HG03457 (cell line): ENCODE measurements around the gene ZBTB26.
A peak's percentile ranks its signal among the peaks of the same experiment; 100 is the strongest.

Source experiments
- ATAC-seq: cut with Tn5 transposase; IDR thresholded peaks from one replicate; pipeline ENCODE4 v1.9.1; 2021; ENCODE audit warnings: moderate number of reproducible peaks; ENCODE audit not compliant: unreplicated experiment

The ZBTB26 gene, protein sequence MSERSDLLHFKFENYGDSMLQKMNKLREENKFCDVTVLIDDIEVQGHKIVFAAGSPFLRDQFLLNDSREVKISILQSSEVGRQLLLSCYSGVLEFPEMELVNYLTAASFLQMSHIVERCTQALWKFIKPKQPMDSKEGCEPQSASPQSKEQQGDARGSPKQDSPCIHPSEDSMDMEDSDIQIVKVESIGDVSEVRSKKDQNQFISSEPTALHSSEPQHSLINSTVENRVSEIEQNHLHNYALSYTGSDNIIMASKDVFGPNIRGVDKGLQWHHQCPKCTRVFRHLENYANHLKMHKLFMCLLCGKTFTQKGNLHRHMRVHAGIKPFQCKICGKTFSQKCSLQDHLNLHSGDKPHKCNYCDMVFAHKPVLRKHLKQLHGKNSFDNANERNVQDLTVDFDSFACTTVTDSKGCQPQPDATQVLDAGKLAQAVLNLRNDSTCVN

DNA sequence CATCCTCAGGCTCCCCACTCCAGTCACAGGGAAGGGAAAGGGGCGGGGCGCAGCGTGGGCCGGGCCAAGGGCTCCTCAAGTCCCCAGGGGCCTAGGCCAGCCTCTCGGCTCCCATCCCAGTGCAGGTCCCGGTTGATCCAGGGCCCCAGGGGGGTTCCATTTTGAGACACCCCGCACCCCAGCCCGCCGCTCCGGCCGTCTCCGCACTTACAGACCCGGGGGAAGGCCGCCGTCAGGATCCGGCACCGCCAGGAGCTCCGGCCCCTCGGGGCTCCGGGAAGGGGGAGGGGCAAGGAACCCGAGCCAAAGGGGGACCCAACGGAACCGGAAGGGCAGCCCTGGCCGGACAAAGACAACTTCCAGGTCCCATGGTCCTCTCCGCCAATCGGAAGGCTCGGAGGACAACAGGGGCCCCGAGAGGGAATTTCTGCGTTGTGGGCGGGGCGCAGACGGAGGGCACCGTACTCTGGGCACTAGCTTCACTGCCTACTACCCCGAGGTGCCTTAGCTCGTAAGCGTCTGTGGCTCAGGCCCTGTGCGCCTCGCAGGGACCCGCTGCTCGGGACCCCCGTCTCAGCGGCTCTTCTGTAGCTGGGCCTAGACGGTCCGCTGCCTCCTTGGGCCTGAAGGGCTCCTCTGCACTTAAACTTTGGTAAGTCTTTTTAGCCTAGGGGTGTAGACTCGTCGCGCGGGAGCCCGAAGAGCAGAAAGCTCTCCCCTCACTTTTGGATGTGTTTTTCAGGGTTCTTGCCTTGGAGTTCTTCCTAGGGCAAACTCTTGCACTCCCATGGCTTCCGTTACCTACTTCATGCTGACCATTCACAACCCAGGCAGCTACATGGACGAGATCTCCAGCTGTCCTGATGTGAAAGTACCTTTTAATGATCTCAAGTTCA is at the start of gene ZBTB26:
Gene ZBTB26 (minus strand): TSS at position 287 of the 896 bp plus-strand sequence. CDS start 11,578 bp downstream, outside the sequence.
- ATAC-seq, result peak; percentile 90

DNA sequence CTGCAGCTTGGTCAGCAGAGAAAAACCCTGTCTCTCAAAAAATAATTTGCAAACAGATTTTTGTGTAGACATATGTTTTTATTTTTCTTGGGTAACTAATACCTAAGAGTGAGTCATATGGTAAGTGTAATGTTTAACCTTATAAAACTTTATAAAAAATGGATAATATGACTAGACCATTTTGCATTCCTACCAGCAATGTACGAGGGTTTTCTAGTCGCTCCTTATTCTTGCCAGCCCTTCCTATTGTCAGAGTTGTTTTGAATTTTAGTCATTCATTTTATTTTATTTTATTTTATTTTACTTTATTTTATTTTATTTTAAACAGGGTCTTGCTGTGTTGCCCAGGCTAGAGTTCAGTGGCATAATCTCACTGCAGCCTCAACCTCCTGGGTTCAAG is 47.3 kb upstream of the ZBTB26 start:
- ATAC-seq, result no peak

DNA sequence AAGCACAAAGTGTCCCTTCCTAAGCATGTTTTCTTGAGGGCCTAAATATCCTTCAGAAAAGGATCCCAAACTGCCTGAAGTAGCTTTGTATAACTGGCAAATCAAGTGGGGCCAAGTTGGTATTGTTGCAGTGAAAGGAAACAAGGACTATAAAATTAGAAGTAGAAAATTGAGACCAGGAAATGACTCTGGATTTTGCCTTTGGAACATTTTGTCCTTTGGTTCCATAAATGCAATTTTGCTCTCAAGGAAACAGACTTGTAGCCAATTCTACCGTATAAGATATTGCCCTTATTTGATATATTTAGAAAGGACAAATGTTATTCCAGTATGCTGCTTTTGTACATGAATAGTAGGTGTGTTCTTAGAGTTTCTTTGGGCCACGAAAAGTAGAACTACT is 43.9 kb upstream of the ZBTB26 start:
- ATAC-seq, result no peak

DNA sequence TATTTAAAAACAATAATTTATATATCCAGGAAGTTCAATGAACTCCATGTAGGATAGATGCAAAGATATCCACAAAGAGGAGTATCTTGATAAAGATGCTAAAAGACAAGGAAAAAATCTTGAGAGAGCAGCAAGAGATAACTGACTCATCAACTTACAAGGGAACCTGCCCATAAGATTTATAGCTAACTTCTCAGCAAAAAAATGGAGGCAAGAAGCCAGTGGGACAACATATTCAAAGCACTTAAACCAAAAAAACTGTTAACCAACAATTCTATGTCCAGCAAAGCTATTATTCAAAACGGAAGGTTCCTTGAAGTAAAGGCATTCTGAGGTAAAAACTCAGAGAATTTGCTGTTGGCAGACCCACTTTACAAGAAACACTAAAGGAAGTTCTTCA is 29.8 kb upstream of the ZBTB26 start:
- no peak for ATAC-seq

DNA sequence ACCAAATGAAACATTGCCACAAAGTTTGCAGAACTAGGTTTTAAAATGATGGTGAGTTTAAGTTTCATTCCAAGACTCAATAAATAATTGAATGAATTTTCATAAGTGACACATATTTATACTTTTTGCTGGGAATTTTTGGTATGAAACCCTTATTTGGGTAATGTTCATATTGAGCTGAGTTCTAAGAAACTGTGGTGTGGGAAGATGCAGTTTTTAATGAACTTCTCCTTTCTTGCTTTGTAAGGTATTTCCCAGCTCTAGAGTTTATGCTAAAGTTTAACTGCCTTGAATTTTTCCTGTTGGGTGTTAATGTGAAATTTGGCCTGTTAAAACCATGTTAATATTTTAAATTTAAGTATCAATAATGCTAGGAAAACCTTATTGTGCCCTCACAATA is 24.6 kb upstream of the ZBTB26 start:
- no peak for ATAC-seq

DNA sequence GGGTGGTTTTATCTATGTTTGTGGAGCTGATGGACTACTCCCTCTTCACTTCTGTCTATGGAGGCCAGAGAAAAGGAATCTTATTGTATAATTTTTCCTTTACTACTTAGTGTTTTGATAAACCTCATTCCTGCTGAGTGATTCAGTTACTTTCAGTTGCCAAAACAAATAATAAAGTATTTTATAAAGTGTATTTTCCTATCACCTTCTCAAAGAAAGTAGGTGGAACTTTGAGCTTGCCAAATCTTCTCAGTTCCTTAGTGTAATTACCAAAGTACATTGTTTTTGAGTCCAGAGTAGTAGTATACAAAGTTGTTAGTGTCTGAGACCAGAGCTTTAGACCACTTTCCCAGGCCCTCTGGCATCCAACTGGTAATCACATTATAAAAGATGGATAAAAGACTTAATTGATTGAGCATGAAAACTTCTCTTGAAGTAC is 23.0 kb upstream of the ZBTB26 start:
- ATAC-seq, result no peak

DNA sequence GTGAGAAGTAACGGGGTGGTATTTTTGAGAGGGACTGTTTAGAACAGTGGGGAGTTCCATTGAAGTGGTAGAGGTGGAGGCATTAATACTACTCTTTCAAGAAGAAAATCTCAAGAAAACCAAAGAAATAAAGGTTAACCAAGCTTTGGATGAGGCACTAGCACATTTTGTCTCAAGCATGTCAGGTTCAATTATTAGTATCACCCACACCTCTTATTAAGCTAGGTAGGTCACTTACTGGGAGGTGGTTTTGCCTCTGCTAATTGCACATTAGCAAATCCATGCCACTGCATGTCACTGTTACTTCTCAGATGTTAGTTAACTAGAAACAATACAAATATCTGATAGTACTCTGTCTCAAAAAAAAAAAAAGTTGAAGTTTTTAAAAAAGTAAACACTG is 19.7 kb upstream of the ZBTB26 start:
- ATAC-seq, result no peak

DNA sequence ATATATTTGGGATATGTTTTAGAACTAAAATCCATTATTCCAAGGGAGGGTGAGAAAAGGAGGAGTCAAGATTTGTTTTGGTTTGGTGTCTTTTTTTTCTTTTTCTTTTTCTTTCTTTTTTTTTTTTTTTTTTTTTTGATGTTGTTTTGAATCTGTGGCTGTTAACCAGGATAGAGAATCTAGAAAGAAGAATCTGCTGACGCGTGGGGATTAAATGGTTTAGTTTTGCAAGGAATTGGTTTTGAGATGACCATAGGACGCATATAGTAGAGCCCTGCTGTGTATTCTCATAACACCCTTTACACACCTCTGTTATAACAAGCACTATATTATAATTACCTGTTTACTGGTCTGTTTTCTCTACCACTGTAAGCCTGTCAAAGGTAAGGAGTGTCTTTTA is 19.0 kb upstream of the ZBTB26 start:
- ATAC-seq, result no peak

DNA sequence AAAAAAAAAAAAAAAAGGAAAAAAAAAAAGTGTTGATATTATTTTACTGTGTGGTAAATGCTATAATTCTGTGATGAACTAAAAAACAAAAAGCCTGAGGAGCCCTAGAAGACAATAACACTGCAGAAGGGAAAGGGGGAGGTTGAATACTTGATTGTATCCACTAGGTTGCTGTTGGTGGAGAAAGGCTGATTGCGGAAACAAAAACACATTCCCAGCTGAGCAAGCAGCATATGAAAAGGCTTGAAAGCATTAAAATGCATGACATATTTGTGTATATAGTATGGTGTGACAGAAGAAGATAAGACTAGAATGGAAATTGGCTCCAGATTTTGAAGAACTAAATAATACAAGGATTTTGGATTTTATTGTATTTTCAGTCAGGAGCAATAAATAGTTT is 18.4 kb upstream of the ZBTB26 start:
- ATAC-seq, result no peak

DNA sequence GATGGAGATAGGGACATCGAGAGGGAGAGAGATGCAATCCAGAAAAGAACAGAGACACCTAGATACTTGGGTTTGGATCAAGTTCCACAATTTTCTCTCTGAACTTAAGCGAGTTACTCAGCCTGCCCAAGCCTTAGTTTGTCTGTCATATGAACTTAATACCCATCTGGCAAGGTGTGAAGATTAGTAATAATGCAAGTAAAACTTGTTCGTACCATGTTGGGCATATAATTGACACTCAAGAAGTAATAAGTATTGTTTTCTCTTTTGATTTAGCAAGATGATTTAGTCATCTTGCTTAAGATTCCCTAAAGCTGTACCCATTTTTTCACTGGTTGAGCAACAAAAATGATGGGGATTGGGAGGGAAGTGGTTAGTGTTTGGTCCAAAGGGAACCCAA is 17.0 kb upstream of the ZBTB26 start:
- ATAC-seq, result no peak

DNA sequence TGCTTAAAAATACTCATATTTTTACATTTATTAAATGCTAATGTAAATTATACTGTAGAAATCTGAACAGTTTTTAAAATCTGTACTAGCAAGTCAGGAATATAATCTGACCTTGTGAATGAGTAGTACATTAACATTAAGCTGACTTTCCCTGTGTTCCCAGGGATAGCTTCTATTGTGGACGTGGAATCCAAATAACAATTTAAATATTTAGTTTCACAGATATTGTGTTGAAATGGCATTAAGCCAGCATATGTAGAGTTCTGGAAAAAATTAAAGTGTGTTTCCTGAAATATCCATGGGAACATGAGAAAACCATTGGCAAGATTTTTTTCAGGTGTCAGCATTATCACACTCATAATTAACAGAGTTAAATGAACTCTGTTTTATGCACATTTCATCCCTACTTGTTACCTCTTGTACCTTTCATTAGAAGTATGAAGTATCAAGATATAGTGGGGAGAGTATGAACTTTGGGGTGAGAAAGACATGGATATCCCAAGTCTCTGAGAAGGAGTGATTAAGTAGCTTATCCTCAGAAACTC is 15.2 kb upstream of the ZBTB26 start:
- no peak for ATAC-seq

DNA sequence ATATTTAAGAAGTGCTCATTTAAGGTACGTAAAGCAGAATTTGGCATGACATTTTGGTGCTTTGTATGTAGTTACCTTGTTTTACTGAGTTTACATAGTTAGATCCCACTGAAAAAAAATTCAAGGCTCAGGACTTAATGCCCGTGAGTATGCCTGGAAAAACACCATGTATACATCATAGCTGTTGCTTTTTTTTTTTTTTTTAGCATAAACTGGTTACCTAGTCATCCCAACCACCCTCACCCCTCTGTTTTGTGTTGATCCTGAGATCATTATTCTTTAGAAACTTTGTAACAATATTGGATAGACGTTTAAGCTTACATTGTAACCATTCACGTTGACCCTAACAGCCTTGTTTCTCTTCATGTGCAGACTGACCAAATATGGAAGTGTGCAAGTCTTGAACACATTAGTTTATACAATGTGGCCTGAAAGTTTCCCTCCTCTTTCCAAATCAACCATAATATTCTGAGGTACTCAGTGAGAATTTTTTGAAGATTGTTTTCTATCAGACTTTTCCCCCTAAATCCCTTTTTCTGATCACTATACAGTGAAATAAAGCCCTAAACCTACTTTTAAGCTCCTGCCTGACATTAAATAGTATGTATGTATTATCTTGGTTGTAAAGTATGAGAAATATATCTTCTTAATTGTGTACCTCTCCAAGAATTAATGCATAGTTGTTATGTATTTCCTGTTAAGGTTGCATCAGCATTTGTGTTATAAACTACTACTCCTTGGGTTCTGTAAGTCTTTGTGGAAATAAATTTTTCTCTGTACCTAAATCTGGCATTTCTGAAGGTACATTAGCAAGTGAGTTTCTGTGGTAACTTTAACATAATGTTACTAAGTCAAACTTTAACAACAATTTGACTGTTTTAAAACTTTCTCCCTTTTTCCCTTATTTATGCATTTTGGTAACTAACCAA is 13.9 kb upstream of the ZBTB26 start:
- no peak for ATAC-seq

DNA sequence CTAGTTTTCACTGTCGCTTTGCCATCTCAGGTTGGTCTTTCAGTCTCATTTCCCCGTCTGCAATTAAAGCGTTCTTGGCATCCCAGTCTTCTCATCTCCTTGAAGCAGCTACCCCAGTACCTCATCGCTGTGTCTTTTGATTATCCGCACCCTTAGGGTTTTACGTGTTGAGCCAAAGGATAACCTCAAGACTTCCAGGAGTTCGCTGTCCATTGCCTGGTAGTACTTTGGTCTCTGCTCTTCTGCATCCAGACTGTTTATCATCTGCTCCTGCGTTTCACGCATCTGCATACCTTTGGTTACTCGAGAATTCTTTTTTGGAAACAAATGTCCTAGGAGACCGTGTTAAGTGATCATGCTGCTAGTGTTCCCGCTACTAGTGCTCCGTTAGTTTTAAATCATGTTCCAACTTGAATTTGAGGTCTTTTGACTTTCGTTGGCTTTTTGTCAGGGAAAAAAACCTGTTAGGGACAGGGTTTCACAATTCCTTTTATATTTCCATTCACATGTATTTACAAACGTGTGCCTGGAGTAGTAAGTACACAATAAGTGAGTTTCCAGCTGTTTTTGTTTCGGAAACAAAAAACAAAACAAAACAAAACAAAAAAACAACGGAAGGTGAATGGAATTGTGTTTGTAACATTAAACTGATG is 10.4 kb upstream of the ZBTB26 start:
- ATAC-seq, result no peak

DNA sequence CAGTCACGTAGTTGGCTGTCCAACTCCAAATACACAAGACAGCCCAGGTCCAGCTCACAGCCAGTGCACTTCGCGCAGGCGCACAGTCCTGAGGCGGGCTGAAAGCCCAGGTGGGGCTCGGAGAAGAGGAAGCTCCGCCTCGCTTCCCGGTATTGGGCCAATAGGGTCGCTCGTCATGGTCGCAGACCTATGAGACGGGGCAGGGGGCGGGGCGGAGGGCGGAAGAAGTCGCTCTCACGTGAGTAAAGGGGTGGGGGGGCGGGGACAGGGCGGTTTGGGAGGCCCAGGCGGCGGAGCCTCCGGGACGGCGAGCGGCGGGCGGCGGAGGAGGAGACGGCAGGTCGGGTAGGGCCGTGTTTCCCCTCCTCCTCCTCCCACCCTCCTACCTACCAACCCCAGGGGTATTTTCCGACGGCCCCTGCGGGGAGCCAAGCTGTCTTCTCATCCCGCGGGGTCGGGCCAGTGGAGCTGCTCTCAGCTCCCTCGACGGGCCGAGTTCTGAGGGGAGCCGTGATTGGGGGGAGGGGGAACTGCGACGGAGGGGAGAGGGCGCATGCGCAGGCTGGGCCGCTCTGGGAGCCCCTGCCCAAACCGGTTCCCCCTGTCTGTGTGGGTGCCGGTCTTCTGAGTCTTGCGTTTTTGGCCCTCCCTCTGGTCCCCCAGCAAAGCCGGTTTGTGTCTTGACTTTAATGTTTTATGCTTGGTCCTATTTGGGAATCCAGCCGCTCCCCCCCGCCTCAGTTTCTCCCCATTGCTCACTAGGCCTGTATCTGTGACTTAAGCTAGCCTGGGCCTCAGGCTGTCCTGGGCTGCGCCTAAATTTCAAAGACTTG is 9.7 kb upstream of the ZBTB26 start, which contains the start of gene RABGAP1:
Gene RABGAP1 (plus strand): TSS at position 272 of the 833 bp plus-strand sequence. CDS start 16,040 bp downstream, outside the sequence.
- peak; percentile 94 for ATAC-seq

DNA sequence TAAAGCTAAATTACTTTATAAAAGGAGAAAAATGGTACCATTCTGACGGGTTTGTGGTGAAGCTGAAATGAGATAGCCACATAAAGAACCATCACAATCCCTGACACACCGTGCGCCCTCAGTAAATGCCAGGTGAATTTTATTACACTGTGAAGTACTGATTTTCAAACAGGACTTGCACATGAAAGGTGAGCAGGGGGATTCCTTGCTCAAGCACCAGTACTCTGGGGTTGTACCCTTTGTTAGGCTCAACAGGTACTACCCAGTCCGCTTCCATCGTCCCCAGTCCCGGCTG is 9.1 kb upstream of the ZBTB26 start:
- ATAC-seq, result no peak

DNA sequence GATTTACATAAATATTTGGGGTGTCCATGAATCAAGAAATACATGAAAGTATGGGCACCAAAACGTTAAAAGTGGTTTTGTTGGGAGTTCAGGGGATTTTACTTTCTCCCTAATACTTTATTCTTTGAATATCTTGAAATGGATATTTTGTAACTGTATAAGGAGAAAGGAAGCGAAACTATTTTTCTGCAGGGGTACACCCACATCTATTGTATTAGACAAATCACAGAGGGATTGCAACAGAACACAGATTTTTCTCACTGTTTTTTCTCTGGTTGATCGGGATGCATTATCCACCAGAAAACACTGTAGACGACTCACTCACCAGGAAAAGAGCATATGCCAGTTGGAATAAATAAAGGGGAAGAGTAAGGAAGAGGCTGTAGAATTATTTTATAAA is 8.3 kb upstream of the ZBTB26 start:
- ATAC-seq, result no peak

DNA sequence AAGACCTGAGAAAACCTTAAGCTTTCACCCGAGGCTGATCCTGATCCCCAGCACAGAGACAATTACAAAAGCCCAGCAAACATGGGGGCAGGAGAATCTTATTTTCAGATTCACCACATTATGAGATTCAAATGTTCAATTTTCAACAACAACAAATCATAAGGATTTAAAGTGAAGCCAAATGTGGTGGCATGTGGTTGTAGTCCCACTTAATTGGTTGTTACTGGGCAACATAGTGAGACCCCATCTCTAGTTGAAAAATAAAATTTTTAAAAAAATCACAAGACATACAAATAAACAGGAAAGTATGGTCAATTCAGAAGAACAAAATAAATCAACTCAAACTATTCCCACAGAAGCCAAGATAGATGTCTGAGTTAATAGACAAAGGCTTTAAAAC is 5.6 kb upstream of the ZBTB26 start:
- ATAC-seq, result no peak

DNA sequence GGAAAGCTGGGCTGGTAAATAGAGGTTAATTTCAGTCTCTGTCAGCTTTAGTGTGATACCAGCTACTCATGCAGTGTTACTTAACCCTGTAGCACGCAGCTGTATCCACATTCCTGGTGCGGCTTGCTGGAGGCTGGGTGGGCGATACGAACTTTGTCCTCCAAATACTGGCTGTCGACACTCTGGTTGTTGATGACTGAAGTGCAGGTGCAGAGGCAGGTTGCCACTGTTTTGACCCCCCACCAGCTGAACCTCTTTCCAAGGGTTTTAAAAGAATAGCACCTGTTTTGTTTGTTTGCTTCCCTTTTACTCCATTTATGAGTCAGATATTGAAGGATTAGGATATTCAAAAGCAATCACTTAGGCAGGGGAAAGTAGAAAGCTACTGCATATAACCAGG is 5.2 kb upstream of the ZBTB26 start:
- ATAC-seq, result no peak

DNA sequence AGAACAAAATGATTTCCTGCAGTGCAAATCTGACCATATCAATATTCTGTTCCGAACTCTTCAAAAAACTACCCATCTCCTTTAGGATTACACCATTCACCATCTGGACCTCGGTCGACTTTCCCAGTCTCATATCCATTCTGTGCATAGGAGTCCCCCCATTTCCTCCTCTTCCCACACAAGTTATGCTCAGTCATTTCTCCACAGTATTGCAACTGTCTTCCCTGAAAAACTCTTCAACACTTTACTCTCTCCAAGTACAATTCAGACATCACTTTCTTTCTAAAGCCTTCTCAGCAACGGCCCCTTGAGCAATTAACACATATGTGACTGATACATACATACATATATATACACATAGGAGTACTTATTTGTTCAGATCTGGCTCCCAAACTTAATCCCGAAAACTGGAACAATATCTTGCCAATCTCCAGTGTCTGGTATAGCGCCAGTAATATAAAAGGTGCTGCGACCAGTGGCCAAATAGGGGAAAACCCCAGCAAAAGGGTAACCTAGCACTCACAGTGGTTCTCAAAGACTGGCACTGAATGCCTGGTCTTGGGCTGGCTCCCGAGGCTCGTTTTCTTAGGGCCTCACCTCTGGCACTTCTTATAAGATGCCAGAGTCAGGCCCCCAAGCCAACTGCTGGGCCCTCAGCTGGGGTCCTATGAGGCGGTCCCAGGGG is 629 bp downstream of the ZBTB26 start:
- ATAC-seq, result peak; percentile 29
